ENCODE results near the gene SSX7.
"Not testable (repeated sequence)": the region's sequence is repeated elsewhere in the genome, so short reads cannot be mapped to it uniquely, and the experiment has no call there.

SSX7 gene, protein sequence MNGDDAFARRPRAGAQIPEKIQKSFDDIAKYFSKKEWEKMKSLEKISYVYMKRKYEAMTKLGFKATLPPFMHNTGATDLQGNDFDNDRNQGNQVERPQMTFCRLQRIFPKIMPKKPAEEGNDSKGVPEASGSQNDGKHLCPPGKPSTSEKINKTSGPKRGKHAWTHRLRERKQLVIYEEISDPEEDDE

DNA sequence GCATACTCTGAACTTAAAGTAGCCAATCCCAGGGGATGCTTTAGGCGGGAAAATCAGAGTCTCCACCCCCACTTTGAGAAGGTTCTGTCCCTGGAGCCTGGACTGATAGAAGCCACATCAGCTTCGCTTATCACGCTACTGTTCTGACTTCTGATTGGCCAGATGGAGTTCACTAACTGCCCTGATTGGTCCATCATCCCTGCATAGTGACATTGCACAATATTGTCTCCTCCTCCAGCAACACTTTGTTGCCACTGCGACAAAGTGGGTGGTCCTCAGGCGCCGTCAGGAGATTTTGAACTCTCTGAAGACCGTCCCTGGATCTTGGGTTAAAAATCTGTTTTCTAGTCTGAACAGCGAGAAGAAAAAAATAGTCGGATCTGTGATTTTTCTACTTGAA is at the start of gene SSX7:
SSX7 (minus strand) TSS at position 101 of the 400 bp plus-strand sequence. CDS start 1,428 bp downstream, outside the sequence.
- DNase-seq (ENCODE audit: low read depth) = not testable (repeated sequence)

DNA sequence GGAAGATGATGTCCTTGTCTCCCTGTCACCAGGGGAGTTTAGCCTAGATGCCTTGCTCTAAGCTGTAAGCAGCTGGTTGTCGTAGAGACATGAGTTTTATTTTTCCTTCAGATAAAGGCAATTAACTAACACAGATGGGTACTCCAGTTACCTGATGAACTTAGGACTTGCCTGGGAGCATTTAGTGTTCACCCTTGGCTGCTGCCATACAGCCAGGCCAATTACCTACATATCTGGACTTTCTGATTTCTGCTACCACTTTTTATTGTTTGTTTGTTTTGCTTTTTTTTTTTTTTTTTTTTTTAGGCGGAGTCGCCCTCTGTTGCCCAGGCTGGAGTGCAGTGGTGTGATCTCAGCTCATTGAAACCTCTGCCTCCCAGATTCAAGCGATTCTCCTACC is 37.3 kb upstream of the SSX7 start:
- DNase-seq (ENCODE audit: low read depth) = not testable (repeated sequence)

DNA sequence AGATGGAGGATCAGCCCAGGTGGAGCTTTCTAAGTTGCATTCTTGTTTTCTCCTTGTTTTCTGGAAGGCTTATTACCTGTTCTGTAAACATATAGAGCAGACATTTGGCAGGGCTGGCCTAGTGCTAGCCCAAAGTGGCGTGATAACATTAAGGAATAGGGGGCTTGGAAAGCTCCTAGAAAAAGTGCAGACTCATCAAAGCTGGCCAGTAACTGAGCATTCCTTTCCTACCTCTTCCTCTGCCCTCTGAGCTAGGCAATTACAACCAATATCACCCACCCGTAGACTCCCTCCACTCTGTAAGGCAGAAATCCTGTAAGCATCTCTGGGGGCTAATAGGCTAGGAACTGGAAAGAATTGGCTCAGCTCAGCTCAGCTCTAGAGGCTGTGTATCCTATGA is 7.5 kb upstream of the SSX7 start:
- DNase-seq (ENCODE audit: low read depth) = not testable (repeated sequence)

DNA sequence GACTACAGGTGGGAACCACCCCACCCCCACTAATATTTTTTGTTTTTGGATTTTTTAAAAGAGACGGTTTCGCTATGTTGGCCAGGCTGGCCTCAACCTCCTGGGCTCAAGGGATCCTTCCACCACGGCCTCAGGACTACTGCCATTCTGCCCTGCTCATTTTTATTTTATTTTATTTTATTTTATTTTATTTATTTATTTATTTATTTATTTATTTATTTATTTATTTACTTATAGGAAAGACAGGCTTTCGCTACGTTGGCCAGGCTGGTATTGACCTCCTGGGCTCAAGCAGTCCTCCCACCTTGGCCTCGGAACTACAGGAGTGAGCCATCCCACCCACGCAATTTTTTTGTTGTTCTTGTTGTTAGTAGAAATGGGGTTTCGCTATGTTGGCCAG is 775 bp upstream of the SSX7 start:
- not testable (repeated sequence) for DNase-seq (ENCODE audit: low read depth)

DNA sequence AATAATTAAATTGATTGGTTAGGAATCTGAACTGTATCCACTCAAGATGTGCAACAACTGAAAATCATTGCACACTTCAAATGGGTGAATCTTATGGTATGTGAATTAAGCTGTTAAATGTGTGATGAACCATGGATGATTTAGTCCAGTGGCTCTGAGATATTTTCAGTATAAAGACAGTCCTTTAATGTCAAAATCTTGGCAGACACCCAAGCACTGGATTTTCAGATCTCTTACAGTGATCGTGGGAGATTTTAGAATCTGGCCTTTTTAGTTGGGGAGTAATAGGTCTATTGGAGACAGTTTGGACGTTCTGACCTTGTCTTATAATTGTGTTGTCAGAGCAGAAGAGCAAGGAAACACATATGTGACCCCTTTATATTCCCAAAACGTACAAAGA is 4.0 kb downstream of the SSX7 start:
- DNase-seq (ENCODE audit: low read depth) = not testable (repeated sequence)

DNA sequence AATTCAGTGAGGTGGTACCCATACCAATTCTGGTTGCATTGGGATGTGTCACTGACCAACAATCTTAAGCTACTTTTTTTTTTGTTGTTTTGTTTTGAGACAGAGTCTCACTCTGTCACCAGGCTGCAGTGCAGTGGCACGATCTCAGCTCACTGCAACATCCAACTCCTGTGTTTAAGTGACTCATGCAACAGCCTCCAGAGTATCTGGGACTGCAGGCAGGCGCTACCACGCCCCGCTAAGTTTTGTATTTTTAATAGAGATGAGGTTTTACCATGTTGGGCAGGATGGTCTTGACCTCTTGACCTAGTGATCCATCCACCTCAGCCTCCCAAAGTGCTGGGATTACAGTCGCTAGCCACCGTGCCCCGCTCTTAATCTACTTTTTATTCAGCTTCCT is 5.7 kb downstream of the SSX7 start:
- not testable (repeated sequence) for DNase-seq (ENCODE audit: low read depth)

DNA sequence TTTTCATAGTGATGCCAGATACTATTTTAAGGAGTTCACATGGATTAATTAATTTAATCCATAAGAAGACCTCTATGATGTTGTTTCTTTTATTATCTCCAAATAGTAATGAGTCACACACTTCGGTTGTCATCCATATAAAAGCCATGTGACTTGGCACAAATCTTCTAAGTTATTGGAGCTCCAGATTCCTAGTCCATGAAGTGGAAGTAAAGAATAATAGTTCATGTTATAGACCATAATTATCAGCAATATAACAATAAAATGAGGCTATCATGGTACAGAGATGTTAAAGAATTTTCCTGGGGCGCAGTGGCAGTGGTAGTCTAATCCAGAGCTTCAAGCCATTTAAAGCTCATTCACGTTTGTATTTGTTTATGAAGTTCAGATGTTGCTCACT is 26.2 kb downstream of the SSX7 start:
- not testable (repeated sequence) for DNase-seq (ENCODE audit: low read depth)

DNA sequence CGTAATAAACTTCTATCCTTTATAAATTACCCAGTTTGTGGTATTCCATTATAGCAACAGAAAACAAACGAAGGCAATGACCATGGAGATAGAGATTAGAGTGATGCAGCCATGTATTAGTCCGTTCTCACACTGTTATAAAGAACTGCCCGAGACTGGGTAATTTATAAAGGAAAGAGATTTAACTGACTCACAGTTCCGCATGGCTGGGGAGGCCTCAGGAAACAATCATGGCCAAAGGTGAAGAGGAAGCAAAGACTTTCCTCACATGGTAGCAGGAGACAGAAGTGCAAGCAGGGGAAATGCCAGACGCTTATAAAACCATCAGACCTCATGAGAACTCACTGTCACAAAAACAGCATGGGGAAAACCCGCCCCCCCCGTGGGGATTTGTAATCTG is 34.0 kb downstream of the SSX7 start:
- DNase-seq (ENCODE audit: low read depth) = not testable (repeated sequence)

DNA sequence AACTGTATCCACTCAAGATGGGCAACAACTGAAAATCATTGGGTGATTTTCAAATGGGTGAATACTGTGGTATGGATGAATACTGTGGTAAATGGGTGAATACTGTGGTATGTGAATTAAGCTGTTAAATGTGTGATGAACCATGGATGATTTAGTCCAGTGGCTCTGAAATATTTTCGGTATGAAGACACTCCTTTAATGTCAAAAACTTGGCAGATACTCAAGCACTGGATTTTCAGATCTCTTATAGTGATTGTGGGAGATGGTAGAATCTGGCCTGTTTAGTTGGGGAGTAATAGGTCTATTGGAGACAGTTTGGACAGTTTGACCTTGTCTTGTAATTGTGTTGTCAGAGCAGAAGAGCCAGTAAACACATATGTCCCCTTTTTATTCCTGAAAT is 45.7 kb downstream of the SSX7 start:
- no peak for DNase-seq (ENCODE audit: low read depth)

DNA sequence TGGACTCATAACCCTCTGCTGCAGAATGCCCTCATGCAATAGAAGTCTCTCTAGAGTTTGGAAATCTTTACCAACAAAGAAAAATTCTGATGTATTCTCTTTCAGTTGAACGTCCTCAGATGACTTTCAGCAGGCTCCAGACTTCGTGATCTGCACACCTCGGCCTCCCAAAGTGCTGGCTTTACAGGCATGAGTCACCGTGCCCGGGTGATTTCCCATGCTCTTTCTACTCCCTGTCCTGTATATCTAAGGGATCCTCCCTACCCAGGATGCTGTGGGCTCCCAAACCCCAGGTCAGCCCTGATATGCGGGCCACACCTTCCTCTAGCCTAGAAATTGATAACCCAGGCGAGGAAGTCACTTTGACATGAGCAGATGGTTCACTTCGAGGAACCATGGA is 51.5 kb downstream of the SSX7 start:
- DNase-seq (ENCODE audit: low read depth) = not testable (repeated sequence)

DNA sequence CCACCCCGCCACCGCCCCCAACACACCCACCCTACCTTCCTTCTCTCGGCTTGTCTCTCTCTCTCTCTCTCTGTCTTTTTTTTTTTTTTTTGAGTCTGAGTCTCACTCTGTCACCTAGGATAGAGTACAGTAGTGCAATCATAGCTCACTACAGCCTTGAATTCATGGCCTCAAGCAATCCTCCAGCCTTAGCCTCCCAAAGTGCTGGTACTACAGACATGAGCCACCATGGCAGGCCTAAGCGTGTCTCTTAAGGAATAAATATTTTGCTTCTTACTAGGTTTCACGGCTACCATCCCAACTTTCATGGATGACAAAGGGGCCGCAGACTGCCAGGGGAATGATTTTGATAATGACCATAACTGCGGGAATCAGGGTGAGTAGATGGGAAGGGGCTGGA is 55.8 kb downstream of the SSX7 start:
- no peak for DNase-seq (ENCODE audit: low read depth)

DNA sequence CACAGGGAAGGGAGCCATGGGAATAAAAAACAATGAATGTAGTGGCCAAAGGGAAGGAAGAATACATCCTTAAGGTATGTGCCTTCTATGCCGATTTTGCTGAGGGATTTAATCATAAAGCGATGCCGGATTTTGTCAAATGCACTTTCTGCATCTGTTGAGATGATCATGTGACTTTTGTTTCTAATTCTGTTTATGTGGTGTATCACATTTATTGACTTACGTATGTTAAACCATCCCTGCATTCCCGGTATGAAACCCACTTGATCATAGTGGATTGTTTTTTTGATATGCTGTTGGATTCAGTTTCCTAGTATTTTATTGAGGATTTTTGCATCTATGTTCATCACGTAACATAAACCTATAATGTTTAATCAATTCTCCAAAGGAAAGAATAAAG is 60.0 kb downstream of the SSX7 start:
- no peak for DNase-seq (ENCODE audit: low read depth)

Data from T-helper 22 cell (primary cell).